Fibroblast of lung (primary cell): ENCODE results near the gene IL10RA. TPM values are rescaled to one million over a fixed set of nuclear protein-coding genes. Genes with fewer than 3 reads are reported as not detected.

Experiments
- DNase-seq, 2 donors: peaks; one replicate each; pipeline versions ENCODE4 v3.0.0 to v3.0.0-alpha.2; 2010; ENCODE audit warnings: low read depth in 2 of 2
- H2AFZ ChIP-seq: 2 replicates; pipeline ENCODE4 v1.5.1; 2012; ENCODE audit warnings: low read length, control low read depth, inconsistent platforms
- H3K27ac ChIP-seq: 2 replicates; pipeline ENCODE4 v1.5.1; 2011; ENCODE audit warnings: low read length, control low read depth; ENCODE audit not compliant: insufficient read depth
- H3K27me3 ChIP-seq: 2 replicates; pipeline ENCODE4 v1.5.1; 2011; ENCODE audit warnings: mild to moderate bottlenecking, low read length; ENCODE audit not compliant: control insufficient read depth, insufficient read depth
- H3K36me3 ChIP-seq: 2 replicates; pipeline ENCODE4 v1.5.1; 2011; ENCODE audit warnings: low read length; ENCODE audit not compliant: control insufficient read depth, insufficient read depth
- H3K4me1 ChIP-seq: 2 replicates; pipeline ENCODE4 v1.5.1; 2011; ENCODE audit warnings: low read length; ENCODE audit not compliant: control insufficient read depth, insufficient read depth; ENCODE audit errors: extremely low read depth
- H3K4me2 ChIP-seq: 2 replicates; pipeline ENCODE4 v1.5.1; 2011; ENCODE audit warnings: low read length, control low read depth; ENCODE audit not compliant: insufficient read depth; ENCODE audit errors: extremely low read depth
- H3K4me3 ChIP-seq, 4 experiments: fragments of 200-600 bp in 1 of 4; sonication (generic) in 1 of 4; replicated peaks in 1 of 4; 2 replicates each; pipeline ENCODE4 v1.5.1; 2011 to 2016; ENCODE audit warnings: low read length in 4 of 4, low read depth in 3 of 4, mild to moderate bottlenecking in 3 of 4, control low read depth in 2 of 4, inconsistent platforms in 1 of 4, mixed read lengths in 1 of 4; ENCODE audit not compliant: insufficient read depth in 1 of 4; ENCODE audit errors: control extremely low read depth in 1 of 4
- H3K79me2 ChIP-seq: 2 replicates; pipeline ENCODE4 v1.5.1; 2012; ENCODE audit warnings: mild to moderate bottlenecking, low read length, inconsistent platforms; ENCODE audit not compliant: control insufficient read depth, insufficient read depth
- H3K9ac ChIP-seq: 2 replicates; pipeline ENCODE4 v1.5.1; 2011; ENCODE audit warnings: mild to moderate bottlenecking, low read length, control low read depth; ENCODE audit not compliant: insufficient read depth
- H3K9me3 ChIP-seq: 2 replicates; pipeline ENCODE4 v1.5.1; 2012; ENCODE audit warnings: low read depth, low read length; ENCODE audit not compliant: control insufficient read depth, insufficient read depth
- H4K20me1 ChIP-seq: 2 replicates; pipeline ENCODE4 v1.5.1; 2011; ENCODE audit warnings: low read length; ENCODE audit not compliant: control insufficient read depth, insufficient read depth; ENCODE audit errors: extremely low read depth
- CTCF ChIP-seq, 2 donors: IDR thresholded peaks in 1 of 2; conservative IDR thresholded peaks in 1 of 2; 1 replicate in 1 of 2; 2 replicates in 1 of 2; pipeline ENCODE4 v1.5.1; 2011 to 2012; ENCODE audit warnings: low read length in 2 of 2, control low read depth in 1 of 2, inconsistent platforms in 1 of 2, low read depth in 1 of 2, mild to moderate bottlenecking in 1 of 2
- EZH2 ChIP-seq: IDR thresholded peaks from 2 replicates; pipeline ENCODE4 v1.5.1; 2012; ENCODE audit warnings: low read length, control low read depth, mild to moderate bottlenecking; ENCODE audit errors: missing control alignments
- polyA plus RNA-seq, 2 donors: library from polyadenylated mRNA; depleted of rRNA in 1 of 2; stranded (reverse) in 1 of 2; unstranded in 1 of 2; fragments of >200 nt; gene quantifications; 2 replicates each; pipeline ENCODE4 v1.2.1, GENCODE V29; 2011 to 2012; ENCODE audit warnings: missing spikeins in 1 of 2
- total RNA-seq: library from RNA; depleted of rRNA; stranded (reverse); fragments of >200 nt; gene quantifications from 2 replicates; pipeline ENCODE4 v1.2.1, GENCODE V29; 2014

Gene IL10RA
- total and polyA plus RNA-seq, 2 donors (not counting 1 experiment from before 2014, with no cell fraction given) = 0.17 TPM; not detected in 1

GRCh38 chr11:117970400-117971024, 15.7 kb upstream of the IL10RA start:
- Histone ChIP-seq H3K4me1 (no peaks in the 10 kb centered on the region), H4K20me1 (no peaks in the 10 kb centered on the region), H3K79me2 (no peaks in the 10 kb centered on the region), H3K4me2 (no peak overlapping the region), H3K9ac (no peak overlapping the region), H3K4me3 (no peak overlapping the region), H3K27ac (no peak overlapping the region), H3K9me3 (no peaks in the 10 kb centered on the region), H3K36me3 (no peaks in the 10 kb centered on the region), H2AFZ (no peak overlapping the region), H3K27me3 (no peaks in the 10 kb centered on the region)
- TF ChIP-seq EZH2 = no peak
- no peak for TF ChIP-seq CTCF (conservative IDR thresholded peaks at IDR 0.05 in 1 of 2, IDR thresholded peaks at IDR 0.05 in 1 of 2; ENCODE audit: low read depth in 1 of 2, low read length in 2 of 2)
- DNase-seq = no peak

GRCh38 chr11:117972044-117972443, 14.2 kb upstream of the IL10RA start:
- Histone ChIP-seq H2AFZ (no peak overlapping the region), H3K36me3 (no peaks in the 10 kb centered on the region), H3K79me2 (no peaks in the 10 kb centered on the region), H3K27ac (no peak overlapping the region), H3K9me3 (no peaks in the 10 kb centered on the region), H4K20me1 (no peaks in the 10 kb centered on the region), H3K4me2 (no peak overlapping the region), H3K9ac (no peak overlapping the region), H3K27me3 (no peaks in the 10 kb centered on the region), H3K4me3 (no peak overlapping the region), H3K4me1 (no peaks in the 10 kb centered on the region)
- no peak for DNase-seq
- TF ChIP-seq CTCF (conservative IDR thresholded peaks at IDR 0.05 in 1 of 2, IDR thresholded peaks at IDR 0.05 in 1 of 2; ENCODE audit: low read depth in 1 of 2, low read length in 2 of 2) (no peak), EZH2 (no peak)

GRCh38 chr11:117972629-117973502, 13.3 kb upstream of the IL10RA start:
- DNase-seq = no peak
- no peak overlapping the region for H3K4me2 ChIP-seq

More at GRCh38 chr11:117972629-117973502, 13.3 kb upstream of the IL10RA start:
- Histone ChIP-seq H3K9ac (no peak overlapping the region), H3K36me3 (no peaks in the 10 kb centered on the region), H2AFZ (no peak overlapping the region), H3K9me3 (no peaks in the 10 kb centered on the region), H3K79me2 (no peaks in the 10 kb centered on the region), H3K4me1 (no peaks in the 10 kb centered on the region), H4K20me1 (no peaks in the 10 kb centered on the region), H3K27me3 (no peaks in the 10 kb centered on the region), H3K27ac (no peak overlapping the region), H3K4me3 (no peak overlapping the region)
- TF ChIP-seq EZH2 (no peak), CTCF (conservative IDR thresholded peaks at IDR 0.05 in 1 of 2, IDR thresholded peaks at IDR 0.05 in 1 of 2; ENCODE audit: low read depth in 1 of 2, low read length in 2 of 2) (no peak)
